Naive B cell (primary cell): ENCODE measurements around the gene NCAN. TPM values are rescaled to one million over a fixed set of nuclear protein-coding genes. Genes with fewer than 3 reads are reported as not detected.

ENCODE experiments used
- ATAC-seq, 2 donors: fragments of 150-1000 bp; cut with Tn5 transposase; 2 replicates each; pipeline ENCODE4 v1.10.0; 2021; ENCODE audit warnings: low read depth in 2 of 2, mild to moderate bottlenecking in 2 of 2, moderate library complexity in 2 of 2
- DNase-seq: peaks from one replicate; pipeline ENCODE4 v3.0.0; 2022
- H3K27ac Mint-ChIP-seq, 6 donors: one replicate each; pipeline ENCODE4 v1.8.0; 2020 to 2022; ENCODE audit warnings: mild to moderate bottlenecking in 6 of 6, mixed read lengths in 6 of 6, moderate library complexity in 5 of 6, inconsistent platforms in 2 of 6
- H3K27me3 Mint-ChIP-seq, 3 donors: one replicate each; pipeline ENCODE4 v1.8.0; 2021 to 2022; ENCODE audit warnings: mixed read lengths in 3 of 3, mild to moderate bottlenecking in 1 of 3
- H3K36me3 Mint-ChIP-seq, 2 donors: one replicate each; pipeline ENCODE4 v1.8.0; 2020 to 2022; ENCODE audit warnings: mixed read lengths in 2 of 2, inconsistent platforms in 1 of 2, mild to moderate bottlenecking in 1 of 2
- H3K4me1 Mint-ChIP-seq, 3 donors: one replicate each; pipeline ENCODE4 v1.8.0; 2020 to 2022; ENCODE audit warnings: mixed read lengths in 3 of 3, inconsistent platforms in 1 of 3, mild to moderate bottlenecking in 1 of 3, moderate library complexity in 1 of 3
- H3K4me3 Mint-ChIP-seq, 8 donors: one replicate each; pipeline ENCODE4 v1.8.0; 2020 to 2022; ENCODE audit warnings: mild to moderate bottlenecking in 8 of 8, mixed read lengths in 8 of 8, moderate library complexity in 8 of 8, inconsistent platforms in 2 of 8
- H3K9me3 Mint-ChIP-seq, 7 donors: one replicate each; pipeline ENCODE4 v1.8.0; 2020 to 2022; ENCODE audit warnings: mixed read lengths in 7 of 7, mild to moderate bottlenecking in 5 of 7, inconsistent platforms in 2 of 7, moderate library complexity in 1 of 7
- polyA plus RNA-seq, 6 donors: library from polyadenylated mRNA; unstranded; fragments of 300-500 nt; fragmentation: Illumina TruSeq; gene quantifications; one replicate each; pipeline ENCODE4 v1.2.3, GENCODE V29; 2021; ENCODE audit warnings: low read depth in 6 of 6

NCAN gene
- polyA plus RNA-seq, 6 donors from 2014 or later, result not detected

- peaks cover 0 to 2% (median 0%) of the 10 kb centered on the region in 3 donors for H3K4me1 Mint-ChIP-seq
- no peak for ATAC-seq
- H3K27me3 Mint-ChIP-seq, result no peaks in the 10 kb centered on the region
- peaks cover 0 to 3% (median 2%) of the 10 kb centered on the region in 7 donors for H3K9me3 Mint-ChIP-seq
- DNase-seq, result no peak
- no peak overlapping the region for H3K4me3 Mint-ChIP-seq
- peak overlapping the region in 3 of 6 donors; percentile 39 to 72 (median 47) for H3K27ac Mint-ChIP-seq
- peaks cover 12% of the 10 kb centered on the region in 2 donors for H3K36me3 Mint-ChIP-seq
Measured at GRCh38 chr19:19296953-19297689, 85.4 kb downstream of the NCAN start.

DNA sequence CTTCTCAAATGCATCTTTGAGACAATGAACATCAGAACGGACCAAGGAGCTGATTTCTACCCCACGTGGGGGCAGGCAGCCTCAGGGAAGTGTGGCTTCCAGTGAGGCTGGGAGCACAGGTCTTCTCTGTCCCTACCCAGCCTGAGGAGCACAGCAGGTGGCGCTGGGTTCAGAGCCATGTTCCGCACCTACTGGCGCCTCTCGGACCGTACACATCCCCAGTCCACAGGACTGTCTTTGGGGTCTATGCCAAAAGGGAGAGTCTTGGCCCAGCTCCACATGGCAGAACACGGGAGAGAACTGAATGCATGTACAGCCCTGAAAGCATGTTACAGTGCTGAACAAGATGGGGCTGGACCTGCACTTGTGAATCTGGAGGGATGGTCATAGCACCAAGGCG is 86.0 kb downstream of the NCAN start:
- peaks cover 8% of the 10 kb centered on the region in 2 donors for H3K36me3 Mint-ChIP-seq
- peaks cover 0 to 2% (median 0%) of the 10 kb centered on the region in 3 donors for H3K4me1 Mint-ChIP-seq
- no peaks in the 10 kb centered on the region for H3K9me3 Mint-ChIP-seq
- ATAC-seq, result no peak
- no peaks in the 10 kb centered on the region for H3K27me3 Mint-ChIP-seq
- no peak overlapping the region for H3K4me3 Mint-ChIP-seq
- no peak for DNase-seq
- peak overlapping the region in 2 of 6 donors; percentile 39 to 72 for H3K27ac Mint-ChIP-seq

- no peak overlapping the region for H3K4me3 Mint-ChIP-seq
- H3K36me3 Mint-ChIP-seq, result no peaks in the 10 kb centered on the region
- no peaks in the 10 kb centered on the region for H3K27me3 Mint-ChIP-seq
- peaks cover 0 to 5% (median 0%) of the 10 kb centered on the region in 3 donors for H3K4me1 Mint-ChIP-seq
- ATAC-seq, result no peak
- H3K27ac Mint-ChIP-seq, result no peak overlapping the region
- no peaks in the 10 kb centered on the region for H3K9me3 Mint-ChIP-seq
- no peak for DNase-seq
Measured at GRCh38 chr19:19300613-19301012, 88.9 kb downstream of the NCAN start.

Other genes starting within 250 kb of the NCAN start
- 10 to 100 TPM in 2 of 6 donors, 1 to 10 TPM in 4; 7.2 to 16.3 (median 9.2) TPM for gene SUGP2, start 178.4 kb upstream of the NCAN start, polyA plus RNA-seq
- 10 to 100 TPM; 23.6 to 37.9 (median 28.6) TPM for gene ARMC6, start 178.4 kb upstream of the NCAN start, polyA plus RNA-seq
- gene SLC25A42, start 148.0 kb upstream of the NCAN start, polyA plus RNA-seq, result 10 to 100 TPM; 13.5 to 34.1 (median 19.0) TPM
- 10 to 100 TPM; 15.0 to 22.9 (median 18.3) TPM for gene TMEM161A, start 73.5 kb upstream of the NCAN start, polyA plus RNA-seq
- 1 to 10 TPM in 1 of 6 donors, under 1 TPM in 3, not detected in 2; 0.19 to 1.4 (median 0.38) TPM for gene MEF2B, start 41.7 kb upstream of the NCAN start, polyA plus RNA-seq
- 10 to 100 TPM; 26.2 to 31.6 (median 28.2) TPM for gene BORCS8, start 19.8 kb upstream of the NCAN start, polyA plus RNA-seq
- gene RFXANK, start 19.7 kb upstream of the NCAN start, polyA plus RNA-seq, result 100 to 1,000 TPM in 1 of 6 donors, 10 to 100 TPM in 5; 74.7 to 141 (median 85.8) TPM
- gene NR2C2AP, start 8.5 kb upstream of the NCAN start, polyA plus RNA-seq, result 10 to 100 TPM; 25.6 to 38.4 (median 31.4) TPM
- not detected for gene TM6SF2, start 61.3 kb downstream of the NCAN start, polyA plus RNA-seq
- 10 to 100 TPM; 22.8 to 45.7 (median 26.5) TPM for gene SUGP1, start 108.6 kb downstream of the NCAN start, polyA plus RNA-seq
- gene MAU2, start 108.9 kb downstream of the NCAN start, polyA plus RNA-seq, result 10 to 100 TPM; 17.6 to 39.9 (median 24.2) TPM
- gene GATAD2A, start 193.7 kb downstream of the NCAN start, polyA plus RNA-seq, result 10 to 100 TPM in 3 of 6 donors, 1 to 10 TPM in 3; 2.2 to 19.2 (median 10.6) TPM